OCI-LY7 (cell line): ENCODE results near the gene CFAP65. TPM values are rescaled to one million over a fixed set of nuclear protein-coding genes. Genes with fewer than 3 reads are reported as not detected.

Source experiments
- BruUV-seq: library from RNA; stranded (reverse); fragments of 400-500 nt; replicated peaks from 2 replicates; lab custom pipeline; 2021; lab: Mats Ljungman, UMichigan
- CTCF ChIA-PET: fragments of 300-600 bp; sonication (Branson Sonifier 250); formaldehyde crosslinking; loops from one replicate; lab custom pipeline; 2022; ENCODE audit warnings: antibody characterized with exemption; ENCODE audit not compliant: unreplicated experiment; lab: Charles Lee
- POLR2A ChIA-PET: fragments of 300-600 bp; sonication (Branson Sonifier 250); formaldehyde crosslinking; loops from one replicate; lab custom pipeline; 2022; ENCODE audit warnings: antibody characterized with exemption; lab: Charles Lee
- DNase-seq: peaks from one replicate; pipeline ENCODE4 v3.0.0-alpha.2; 2015; ENCODE audit warnings: low spot score
- H2AFZ ChIP-seq: fragments of 200-600 bp; sonication (generic), shearing (Covaris generic); 2 replicates; pipeline ENCODE4 v1.6.1; 2014; ENCODE audit warnings: mild to moderate bottlenecking, antibody characterized with exemption, low read length, moderate library complexity
- H3K27ac ChIP-seq: fragments of 200-600 bp; sonication (generic); 2 replicates; pipeline ENCODE4 v1.5.1; 2014; ENCODE audit warnings: mixed run types, low read depth, mild to moderate bottlenecking, moderate library complexity, low read length, inconsistent platforms; ENCODE audit not compliant: poor library complexity, severe bottlenecking
- H3K36me3 ChIP-seq: fragments of 200-600 bp; sonication (generic); 2 replicates; pipeline ENCODE4 v1.6.1; 2014; ENCODE audit warnings: mild to moderate bottlenecking, antibody characterized with exemption, low read length, moderate library complexity, mixed read lengths; ENCODE audit not compliant: insufficient read depth
- H3K4me1 ChIP-seq: fragments of 200-600 bp; sonication (generic); 2 replicates; pipeline ENCODE4 v1.5.1; 2014; ENCODE audit warnings: mild to moderate bottlenecking, low read length; ENCODE audit not compliant: insufficient read depth, poor library complexity, severe bottlenecking
- H3K4me2 ChIP-seq: fragments of 200-600 bp; sonication (generic); 2 replicates; pipeline ENCODE4 v1.6.1; 2014; ENCODE audit warnings: mild to moderate bottlenecking, low read length
- H3K4me3 ChIP-seq: fragments of 200-600 bp; sonication (generic); 2 replicates; pipeline ENCODE4 v1.5.1; 2014; ENCODE audit warnings: mild to moderate bottlenecking, low read depth, low read length; ENCODE audit not compliant: poor library complexity, severe bottlenecking
- H3K79me2 ChIP-seq: fragments of 200-600 bp; sonication (generic); 2 replicates; pipeline ENCODE4 v1.6.1; 2016; ENCODE audit warnings: low read depth, mild to moderate bottlenecking, low read length, moderate library complexity, mixed read lengths; ENCODE audit not compliant: insufficient read depth
- H3K9me2 ChIP-seq: fragments of 200-600 bp; sonication (generic); 2 replicates; pipeline ENCODE4 v1.6.1; 2016; ENCODE audit warnings: mild to moderate bottlenecking, low read length, mixed read lengths; ENCODE audit not compliant: insufficient read depth
- H3K9me3 ChIP-seq: fragments of 200-600 bp; sonication (generic); 2 replicates; pipeline ENCODE4 v1.6.1; 2014; ENCODE audit warnings: mild to moderate bottlenecking, mixed run types, low read length, mixed read lengths
- H4K20me1 ChIP-seq: fragments of 200-600 bp; sonication (generic); 2 replicates; pipeline ENCODE4 v1.6.1; 2014; ENCODE audit warnings: mild to moderate bottlenecking, antibody characterized with exemption, low read length, moderate library complexity, mixed read lengths; ENCODE audit not compliant: insufficient read depth
- CTCF ChIP-seq: fragments of 200-600 bp; sonication (generic); conservative IDR thresholded peaks from 2 replicates; pipeline ENCODE4 v1.5.1; 2014; ENCODE audit warnings: mild to moderate bottlenecking, antibody characterized with exemption, low read length, moderate library complexity, mixed read lengths
- EZH2phosphoT487 ChIP-seq: fragments of 200-600 bp; sonication (generic); IDR thresholded peaks from 2 replicates; pipeline ENCODE4 v1.6.1; 2018; ENCODE audit warnings: low read depth, borderline replicate concordance, mild to moderate bottlenecking, mixed run types, antibody characterized with exemption, low read length, moderate library complexity, mixed read lengths
- intact Hi-C: fragments of 100-400 bp; cut with micrococcal nuclease; formaldehyde crosslinking; loops from one replicate; pipeline ENCODE4 v1.10.0; 2022; ENCODE audit not compliant: unreplicated experiment
- total RNA-seq, 2 experiments: library from RNA; depleted of rRNA in 1 of 2; stranded (reverse); fragments of >200 nt in 1 of 2; shearing (Covaris generic) in 1 of 2; gene quantifications; 2 replicates each; pipeline ENCODE4 v1.2.3, GENCODE V29; 2014 to 2022

Gene CFAP65
- total RNA-seq, 2 experiments from 2014 or later: not detected

GRCh38 chr2:219081701-219082331 lies 40.5 kb upstream of the CFAP65 start:
- no peaks in the 10 kb centered on the region for H3K9me3 ChIP-seq
- H3K4me3 ChIP-seq: no peak overlapping the region
- peaks cover 7% of the 10 kb centered on the region for H3K4me1 ChIP-seq
- no peaks in the 10 kb centered on the region for H3K9me2 ChIP-seq
- H3K36me3 ChIP-seq: no peaks in the 10 kb centered on the region
- H3K4me2 ChIP-seq: no peak overlapping the region
- POLR2A ChIA-PET: interaction anchor here (1.0 kb wide), 1 partner anchor 9 kb away, joined by 3 read pairs; no protein-coding TSS in a partner anchor
- no peaks in the 10 kb centered on the region for H4K20me1 ChIP-seq
- no peak overlapping the region for H3K27ac ChIP-seq
- no peak overlapping the region for H2AFZ ChIP-seq
- DNase-seq: no peak
- CTCF ChIA-PET: no interaction called here
- intact Hi-C loops: no loop called here
- no peaks in the 10 kb centered on the region for H3K79me2 ChIP-seq
- TF ChIP-seq CTCF (no peak), EZH2phosphoT487 (no peak)
- no TSS peak for BruUV-seq

- intact Hi-C loops: no loop called here
- Histone ChIP-seq H3K4me2 (no peak overlapping the region), H3K4me1 (peaks cover 7% of the 10 kb centered on the region), H2AFZ (no peak overlapping the region), H3K36me3 (peaks cover 3% of the 10 kb centered on the region; the same call in 1 of the 2 replicates), H3K9me2 (no peaks in the 10 kb centered on the region), H4K20me1 (no peaks in the 10 kb centered on the region), H3K4me3 (no peak overlapping the region), H3K79me2 (no peaks in the 10 kb centered on the region), H3K9me3 (no peaks in the 10 kb centered on the region), H3K27ac (no peak overlapping the region)
- no peak for TF ChIP-seq EZH2phosphoT487
- TF ChIP-seq CTCF: no peak
- BruUV-seq: no TSS peak
- CTCF ChIA-PET: no interaction called here
- no peak for DNase-seq
- POLR2A ChIA-PET: interaction anchor here (0.9 to 1.1 kb wide), 4 partner anchors 7 to 40 kb away, joined by 3 read pairs; no protein-coding TSS in a partner anchor
Measured at GRCh38 chr2:219081096-219081495, 39.8 kb upstream of the CFAP65 start.

- intact Hi-C loops: no loop called here
- Histone ChIP-seq H3K36me3 (peaks cover 7% of the 10 kb centered on the region; the same call in 1 of the 2 replicates), H3K27ac (no peak overlapping the region), H3K4me1 (peaks cover 7% of the 10 kb centered on the region), H3K4me3 (no peak overlapping the region), H2AFZ (no peak overlapping the region), H3K9me3 (no peaks in the 10 kb centered on the region), H3K4me2 (no peak overlapping the region), H3K79me2 (no peaks in the 10 kb centered on the region), H4K20me1 (no peaks in the 10 kb centered on the region), H3K9me2 (no peaks in the 10 kb centered on the region)
- ChIA-PET CTCF (no interaction called here), POLR2A (no interaction called here)
- DNase-seq: no peak
- BruUV-seq: no TSS peak
- TF ChIP-seq EZH2phosphoT487: no peak
- TF ChIP-seq CTCF: no peak
Measured at GRCh38 chr2:219079417-219079816, 38.1 kb upstream of the CFAP65 start.
